Mesendoderm (in vitro differentiated cells): ENCODE data around the gene CYP4A22.
"Not testable (repeated sequence)": the region's sequence is repeated elsewhere in the genome, so short reads cannot be mapped to it uniquely, and the experiment has no call there.

ENCODE experiments used
- DNase-seq: peaks from one replicate; pipeline ENCODE4 v3.0.0; 2013
- H2AK5ac ChIP-seq: 2 replicates; pipeline ENCODE4 v1.6.1; 2013; ENCODE audit warnings: low read length, inconsistent platforms
- H2BK120ac ChIP-seq: 2 replicates; pipeline ENCODE4 v1.6.1; 2013; ENCODE audit warnings: low read depth, mild to moderate bottlenecking, low read length, moderate library complexity, mixed read lengths
- H2BK15ac ChIP-seq: replicated peaks from 2 replicates; pipeline ENCODE4 v1.6.1; 2013; ENCODE audit warnings: low read depth, mild to moderate bottlenecking, moderate library complexity
- H2BK5ac ChIP-seq: 2 replicates; pipeline ENCODE4 v1.6.1; 2013; ENCODE audit warnings: low read length, inconsistent platforms
- H3K18ac ChIP-seq: 2 replicates; pipeline ENCODE4 v1.6.1; 2013; ENCODE audit warnings: mild to moderate bottlenecking, low read length, mixed read lengths
- H3K23ac ChIP-seq: one replicate; pipeline ENCODE4 v1.6.1; 2013; ENCODE audit warnings: low read length
- H3K27ac ChIP-seq: 2 replicates; pipeline ENCODE4 v1.5.1; 2013; ENCODE audit warnings: low read depth, mild to moderate bottlenecking, inconsistent platforms, low read length, moderate library complexity
- H3K27me3 ChIP-seq: 2 replicates; pipeline ENCODE4 v1.6.1; 2013; ENCODE audit warnings: low read length, control low read depth, mild to moderate bottlenecking, inconsistent platforms; ENCODE audit not compliant: insufficient read depth, poor library complexity
- H3K36me3 ChIP-seq: 2 replicates; pipeline ENCODE4 v1.6.1; 2013; ENCODE audit warnings: low read length, inconsistent platforms; ENCODE audit not compliant: control insufficient read depth, insufficient read depth
- H3K4ac ChIP-seq: one replicate; pipeline ENCODE4 v1.6.1; 2013; ENCODE audit warnings: low read depth, mild to moderate bottlenecking, low read length, moderate library complexity
- H3K4me1 ChIP-seq: 2 replicates; pipeline ENCODE4 v1.6.1; 2013; ENCODE audit warnings: low read depth, low read length, inconsistent platforms; ENCODE audit not compliant: control insufficient read depth
- H3K4me2 ChIP-seq: 2 replicates; pipeline ENCODE4 v1.6.1; 2013; ENCODE audit warnings: low read length
- H3K4me3 ChIP-seq: 2 replicates; pipeline ENCODE4 v1.5.1; 2013; ENCODE audit warnings: mild to moderate bottlenecking, low read length
- H3K56ac ChIP-seq: one replicate; pipeline ENCODE4 v1.6.1; 2013; ENCODE audit warnings: low read length
- H3K79me1 ChIP-seq: 2 replicates; pipeline ENCODE4 v1.6.1; 2013; ENCODE audit warnings: low read length, inconsistent platforms
- H3K79me2 ChIP-seq: 2 replicates; pipeline ENCODE4 v1.6.1; 2013; ENCODE audit warnings: mild to moderate bottlenecking, low read length; ENCODE audit not compliant: control insufficient read depth, insufficient read depth
- H3K9ac ChIP-seq: 2 replicates; pipeline ENCODE4 v1.6.1; 2013; ENCODE audit warnings: low read length, inconsistent platforms
- H4K5ac ChIP-seq: one replicate; pipeline ENCODE4 v1.6.1; 2013; ENCODE audit warnings: low read length
- H4K8ac ChIP-seq: one replicate; pipeline ENCODE4 v1.6.1; 2013; ENCODE audit warnings: low read depth, mild to moderate bottlenecking, control low read depth, low read length, moderate library complexity
- WGBS: extraction: QIAGEN DNeasy Blood & Tissue Kit; methylation state at CpG from one replicate; pipeline ENCODE4 v1.1.7; 2013; ENCODE audit warnings: low lambda C conversion rate, missing lambda C conversion rate; ENCODE audit not compliant: insufficient coverage; ENCODE audit errors: extremely low coverage; 5-methylcytosine and 5-hydroxymethylcytosine counted together

The CYP4A22 gene

GRCh38 chr1:47109482-47109881 is 27.8 kb upstream of the CYP4A22 start:
- H2BK15ac ChIP-seq, H3K18ac ChIP-seq, H3K4me2 ChIP-seq, H3K4me1 ChIP-seq, H4K5ac ChIP-seq, H3K56ac ChIP-seq, H3K9ac ChIP-seq, H3K4ac ChIP-seq, H3K27ac ChIP-seq, H3K23ac ChIP-seq, H3K79me1 ChIP-seq, H3K36me3 ChIP-seq, H2BK120ac ChIP-seq, H2AK5ac ChIP-seq, H2BK5ac ChIP-seq, H3K27me3 ChIP-seq, DNase-seq, H3K4me3 ChIP-seq, H4K8ac ChIP-seq, H3K79me2 ChIP-seq: not testable (repeated sequence)

GRCh38 chr1:47113178-47113577 is 24.1 kb upstream of the CYP4A22 start:
- H3K4me3 ChIP-seq = no peak overlapping the region
- no peak for DNase-seq
- H2AK5ac ChIP-seq = no peak overlapping the region
- no peak overlapping the region for H2BK5ac ChIP-seq
- H3K9ac ChIP-seq = no peak overlapping the region
- H3K4ac ChIP-seq = no peak overlapping the region
- H2BK120ac ChIP-seq = no peak overlapping the region
- H3K4me1 ChIP-seq = no peaks in the 10 kb centered on the region
- H3K79me1 ChIP-seq = no peaks in the 10 kb centered on the region
- WGBS = no CpG with 5 or more reads among the region's 4 CpGs
- H3K23ac ChIP-seq = no peak overlapping the region
- no peak overlapping the region for H4K5ac ChIP-seq
- H3K27ac ChIP-seq = no peak overlapping the region
- no peak overlapping the region for H4K8ac ChIP-seq
- H3K4me2 ChIP-seq = no peak overlapping the region
- H3K27me3 ChIP-seq = no peaks in the 10 kb centered on the region
- no peaks in the 10 kb centered on the region for H3K79me2 ChIP-seq
- no peak overlapping the region for H2BK15ac ChIP-seq
- H3K18ac ChIP-seq = no peak overlapping the region
- no peaks in the 10 kb centered on the region for H3K36me3 ChIP-seq
- no peak overlapping the region for H3K56ac ChIP-seq

GRCh38 chr1:47121039-47121438 is 16.2 kb upstream of the CYP4A22 start:
- not testable (repeated sequence) for H2BK5ac ChIP-seq, H3K4ac ChIP-seq, H3K79me1 ChIP-seq, H4K5ac ChIP-seq, H3K4me3 ChIP-seq, H3K4me2 ChIP-seq, H3K4me1 ChIP-seq, H3K79me2 ChIP-seq, H3K27me3 ChIP-seq, H3K23ac ChIP-seq, H4K8ac ChIP-seq, DNase-seq, H3K36me3 ChIP-seq, H2BK120ac ChIP-seq, H2AK5ac ChIP-seq, H2BK15ac ChIP-seq, H3K9ac ChIP-seq, H3K56ac ChIP-seq, H3K27ac ChIP-seq, H3K18ac ChIP-seq
- WGBS = no CpG with 5 or more reads among the region's 1 CpG

GRCh38 chr1:47124834-47125233 is 12.4 kb upstream of the CYP4A22 start:
- not testable (repeated sequence) for H2BK5ac ChIP-seq, H3K9ac ChIP-seq, H3K23ac ChIP-seq, H3K27me3 ChIP-seq, H3K18ac ChIP-seq, H2AK5ac ChIP-seq, H3K4me1 ChIP-seq, H4K8ac ChIP-seq, H3K56ac ChIP-seq, H3K27ac ChIP-seq, H3K79me2 ChIP-seq, H3K4ac ChIP-seq, DNase-seq, H4K5ac ChIP-seq, H3K4me2 ChIP-seq, H3K4me3 ChIP-seq, H3K36me3 ChIP-seq, H3K79me1 ChIP-seq, H2BK15ac ChIP-seq, H2BK120ac ChIP-seq

GRCh38 chr1:47126997-47127396 is 10.2 kb upstream of the CYP4A22 start:
- H3K4me2 ChIP-seq, H3K18ac ChIP-seq, DNase-seq, H3K36me3 ChIP-seq, H3K79me1 ChIP-seq, H3K27me3 ChIP-seq, H3K4me3 ChIP-seq, H2BK15ac ChIP-seq, H3K27ac ChIP-seq, H3K9ac ChIP-seq, H3K56ac ChIP-seq, H3K4ac ChIP-seq, H4K5ac ChIP-seq, H4K8ac ChIP-seq, H3K79me2 ChIP-seq, H2BK120ac ChIP-seq, H3K23ac ChIP-seq, H2AK5ac ChIP-seq, H3K4me1 ChIP-seq, H2BK5ac ChIP-seq: not testable (repeated sequence)
- WGBS = no CpG with 5 or more reads among the region's 2 CpGs

- no peaks in the 10 kb centered on the region for H3K4me1 ChIP-seq
- peak overlapping the region; percentile 58 for H2AK5ac ChIP-seq
- H3K9ac ChIP-seq = no peak overlapping the region
- no peak overlapping the region for H4K8ac ChIP-seq
- WGBS = no CpG with 5 or more reads among the region's 1 CpG
- H2BK5ac ChIP-seq = no peak overlapping the region
- no peaks in the 10 kb centered on the region for H3K27me3 ChIP-seq
- no peak overlapping the region for H3K4me2 ChIP-seq
- no peaks in the 10 kb centered on the region for H3K79me2 ChIP-seq
- H2BK15ac ChIP-seq = no peak overlapping the region
- DNase-seq = no peak
- no peak overlapping the region for H3K4me3 ChIP-seq
- peak overlapping the region; percentile 25 for H3K56ac ChIP-seq
- no peak overlapping the region for H4K5ac ChIP-seq
- no peaks in the 10 kb centered on the region for H3K36me3 ChIP-seq
- H3K27ac ChIP-seq = no peak overlapping the region
- no peak overlapping the region for H3K23ac ChIP-seq
- no peaks in the 10 kb centered on the region for H3K79me1 ChIP-seq
- no peak overlapping the region for H2BK120ac ChIP-seq
- no peak overlapping the region for H3K18ac ChIP-seq
- no peak overlapping the region for H3K4ac ChIP-seq
Observed at GRCh38 chr1:47128221-47128620, 9.0 kb upstream of the CYP4A22 start.
